ENCODE results near the gene CAMTA1. TPM values are rescaled to one million over a fixed set of nuclear protein-coding genes. Genes with fewer than 3 reads are reported as not detected.

The CAMTA1 gene
- total and polyA plus RNA-seq, 9 of the 15 experiments (the other 6 are each of a cell fraction or from before 2014, with no cell fraction given): 43.9 to 161 (median 65.9) TPM

- TF ChIP-seq CHD7 (IDR thresholded peaks at IDR 0.05; ENCODE audit: low read depth, low read length) (no peak), TCF3 (CRISPR knock-in tag; IDR thresholded peaks at IDR 0.05) (no peak), YY1 (IDR thresholded peaks at IDR 0.05; ENCODE audit: borderline replicate concordance in 1 of 3, control insufficient read depth in 1 of 3, extremely low read depth in 1 of 3, insufficient read depth in 3 of 3, insufficient read length in 1 of 3, insufficient replicate concordance in 2 of 3, low read depth in 1 of 3, low read length in 2 of 3) (no peak), ZNF449 (CRISPR knock-in tag; IDR thresholded peaks at IDR 0.05) (no peak)
- TF ChIP-seq, protein P1, sequence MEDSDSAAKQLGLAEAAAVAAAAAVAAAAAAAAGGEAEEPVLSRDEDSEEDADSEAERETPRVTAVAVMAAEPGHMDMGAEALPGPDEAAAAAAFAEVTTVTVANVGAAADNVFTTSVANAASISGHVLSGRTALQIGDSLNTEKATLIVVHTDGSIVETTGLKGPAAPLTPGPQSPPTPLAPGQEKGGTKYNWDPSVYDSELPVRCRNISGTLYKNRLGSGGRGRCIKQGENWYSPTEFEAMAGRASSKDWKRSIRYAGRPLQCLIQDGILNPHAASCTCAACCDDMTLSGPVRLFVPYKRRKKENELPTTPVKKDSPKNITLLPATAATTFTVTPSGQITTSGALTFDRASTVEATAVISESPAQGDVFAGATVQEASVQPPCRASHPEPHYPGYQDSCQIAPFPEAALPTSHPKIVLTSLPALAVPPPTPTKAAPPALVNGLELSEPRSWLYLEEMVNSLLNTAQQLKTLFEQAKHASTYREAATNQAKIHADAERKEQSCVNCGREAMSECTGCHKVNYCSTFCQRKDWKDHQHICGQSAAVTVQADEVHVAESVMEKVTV (CRISPR knock-in tag; IDR thresholded peaks at IDR 0.05): no peak
Observed at GRCh38 chr1:7247158-7247557, 461.9 kb downstream of the CAMTA1 start (continued).
